H1 (cell line): ENCODE results near the gene SMTNL2. TPM values are rescaled to one million over a fixed set of nuclear protein-coding genes. Genes with fewer than 3 reads are reported as not detected.
A peak's percentile ranks its signal among the peaks of the same experiment; 100 is the strongest.

Source experiments
- CTCF ChIA-PET: fragments of 300-600 bp; sonication (Branson Sonifier 250); formaldehyde crosslinking; loops from one replicate; lab custom pipeline; 2021; ENCODE audit not compliant: partially characterized antibody; lab: Charles Lee
- POLR2A ChIA-PET: fragments of 300-600 bp; sonication (Branson Sonifier 250); formaldehyde crosslinking; loops from one replicate; lab custom pipeline; 2021; ENCODE audit warnings: inconsistent platforms; ENCODE audit not compliant: partially characterized antibody; lab: Charles Lee
- DNase-seq, 2 experiments: peaks; one replicate each; pipeline versions ENCODE4 v3.0.0 to v3.0.0-alpha.2; 2010 to 2022; ENCODE audit warnings: low spot score in 2 of 2, low read depth in 1 of 2, mixed read lengths in 1 of 2
- FAIRE-seq: peaks from 2 replicates; lab custom pipeline; 2011; peaks lifted over from hg19 to GRCh38; lab: Jason Lieb, UNC
- H2AFZ ChIP-seq: 2 replicates; pipeline ENCODE4 v1.8.1; 2012; ENCODE audit warnings: low read length, inconsistent platforms
- H2AK5ac ChIP-seq: 2 replicates; pipeline ENCODE4 v1.6.1; 2013; ENCODE audit warnings: low read depth, low read length
- H2BK120ac ChIP-seq: replicated peaks from 2 replicates; pipeline ENCODE3; 2013; ENCODE audit warnings: low read depth, low read length, inconsistent platforms
- H2BK12ac ChIP-seq: 2 replicates; pipeline ENCODE4 v1.6.1; 2013; ENCODE audit warnings: low read depth, low read length
- H2BK15ac ChIP-seq: 2 replicates; pipeline ENCODE4 v1.6.1; 2013; ENCODE audit warnings: low read length
- H2BK20ac ChIP-seq: 2 replicates; pipeline ENCODE4 v1.6.1; 2013; ENCODE audit warnings: low read length
- H2BK5ac ChIP-seq: 2 replicates; pipeline ENCODE4 v1.6.1; 2013; ENCODE audit warnings: low read depth, low read length
- H3K14ac ChIP-seq: 2 replicates; pipeline ENCODE4 v1.6.1; 2013; ENCODE audit warnings: inconsistent platforms; ENCODE audit not compliant: insufficient read length
- H3K18ac ChIP-seq: 2 replicates; pipeline ENCODE4 v1.6.1; 2013; ENCODE audit warnings: low read length; ENCODE audit errors: extremely low read depth
- H3K23ac ChIP-seq: 2 replicates; pipeline ENCODE4 v1.6.1; 2013; ENCODE audit warnings: inconsistent platforms; ENCODE audit not compliant: insufficient read length
- H3K23me2 ChIP-seq: 2 replicates; pipeline ENCODE4 v1.6.1; 2013; ENCODE audit warnings: low read depth, low read length
- H3K27ac ChIP-seq: 2 replicates; pipeline ENCODE4 v1.6.1; 2011; ENCODE audit warnings: low read depth, low read length, inconsistent platforms
- H3K27me3 ChIP-seq, 4 experiments: replicated peaks in 1 of 4; 1 replicate in 1 of 4; 2 replicates in 3 of 4; pipeline versions ENCODE4 v1.6.1 to v1.8.1; 2011 to 2013; ENCODE audit warnings: low read length in 3 of 4, mild to moderate bottlenecking in 3 of 4, inconsistent platforms in 2 of 4, mixed read lengths in 2 of 4, moderate library complexity in 1 of 4; ENCODE audit not compliant: control insufficient read depth in 3 of 4, insufficient read depth in 3 of 4; ENCODE audit errors: extremely low read depth in 1 of 4
- H3K36me3 ChIP-seq, 4 experiments: 2 replicates each; pipeline versions ENCODE4 v1.6.1 to v1.8.1; 2011 to 2013; ENCODE audit warnings: mild to moderate bottlenecking in 4 of 4, low read length in 3 of 4, moderate library complexity in 2 of 4, control low read depth in 1 of 4, inconsistent platforms in 1 of 4; ENCODE audit not compliant: insufficient read depth in 4 of 4, control insufficient read depth in 2 of 4
- H3K4ac ChIP-seq: replicated peaks from 2 replicates; pipeline ENCODE3; 2013; ENCODE audit warnings: low read length, low read depth, mixed read lengths, inconsistent platforms; ENCODE audit not compliant: insufficient read length
- H3K4me1 ChIP-seq, 4 experiments: replicated peaks in 1 of 4; 1 replicate in 1 of 4; 2 replicates in 3 of 4; pipeline versions ENCODE4 v1.6.1 to v1.8.1; 2011 to 2013; ENCODE audit warnings: low read length in 3 of 4, inconsistent platforms in 2 of 4, mixed read lengths in 1 of 4; ENCODE audit not compliant: insufficient read depth in 4 of 4, control insufficient read depth in 3 of 4
- H3K4me2 ChIP-seq, 2 experiments: 2 replicates each; pipeline versions ENCODE4 v1.6.1 to v1.8.1; 2011 to 2013; ENCODE audit warnings: low read depth in 2 of 2, low read length in 2 of 2, control low read depth in 1 of 2, inconsistent platforms in 1 of 2, mild to moderate bottlenecking in 1 of 2; ENCODE audit not compliant: insufficient read depth in 1 of 2
- H3K4me3 ChIP-seq, 4 experiments: fragments of 200-600, 300-600 bp in 1 of 4; sonication (generic), shearing (Covaris generic), sonication (Bioruptor Twin) in 1 of 4; 2 replicates each; pipeline versions ENCODE4 v1.5.1 to v1.8.1; 2011 to 2016; ENCODE audit warnings: low read length in 4 of 4, low read depth in 3 of 4, control low read depth in 2 of 4, inconsistent platforms in 2 of 4, mild to moderate bottlenecking in 2 of 4, mixed read lengths in 1 of 4, moderate library complexity in 1 of 4; ENCODE audit not compliant: insufficient read depth in 2 of 4; ENCODE audit errors: extremely low read depth in 1 of 4
- H3K56ac ChIP-seq: replicated peaks from 2 replicates; pipeline ENCODE3; 2013; ENCODE audit warnings: low read depth, mild to moderate bottlenecking, mixed read lengths, low read length, inconsistent platforms; ENCODE audit not compliant: insufficient read length
- H3K79me1 ChIP-seq: 2 replicates; pipeline ENCODE4 v1.6.1; 2013; ENCODE audit warnings: low read depth, low read length, control low read depth
- H3K79me2 ChIP-seq, 2 experiments: 2 replicates each; pipeline versions ENCODE4 v1.6.1 to v1.8.1; 2012 to 2013; ENCODE audit warnings: low read length in 2 of 2, mild to moderate bottlenecking in 2 of 2, inconsistent platforms in 1 of 2; ENCODE audit not compliant: insufficient read depth in 2 of 2, control insufficient read depth in 1 of 2
- H3K9ac ChIP-seq, 4 experiments: replicated peaks in 1 of 4; 1 replicate in 1 of 4; 2 replicates in 3 of 4; pipeline versions ENCODE4 v1.6.1 to v1.8.1; 2011 to 2013; ENCODE audit warnings: low read depth in 3 of 4, low read length in 3 of 4, control low read depth in 2 of 4, mild to moderate bottlenecking in 2 of 4, moderate library complexity in 2 of 4, inconsistent platforms in 1 of 4; ENCODE audit errors: extremely low read depth in 1 of 4
- H3K9me3 ChIP-seq, 2 experiments: 2 replicates each; pipeline versions ENCODE4 v1.6.1 to v1.8.1; 2012 to 2013; ENCODE audit warnings: mild to moderate bottlenecking in 2 of 2, moderate library complexity in 2 of 2, control low read depth in 1 of 2, inconsistent platforms in 1 of 2, low read depth in 1 of 2, low read length in 1 of 2, mixed read lengths in 1 of 2; ENCODE audit not compliant: insufficient read depth in 2 of 2
- H4K20me1 ChIP-seq, 2 experiments: replicated peaks in 1 of 2; 2 replicates each; pipeline versions ENCODE3 to v1.8.1; 2011 to 2013; ENCODE audit warnings: inconsistent platforms in 2 of 2, low read length in 2 of 2, mild to moderate bottlenecking in 1 of 2; ENCODE audit not compliant: insufficient read depth in 2 of 2, control insufficient read depth in 1 of 2
- H4K5ac ChIP-seq: 2 replicates; pipeline ENCODE4 v1.6.1; 2013; ENCODE audit warnings: low read length, low read depth, mixed read lengths, inconsistent platforms; ENCODE audit not compliant: insufficient read length
- H4K8ac ChIP-seq: 2 replicates; pipeline ENCODE4 v1.8.0; 2013; ENCODE audit warnings: mild to moderate bottlenecking, moderate library complexity, low read length, inconsistent platforms; ENCODE audit not compliant: insufficient read depth; ENCODE audit errors: extremely low read depth
- H4K91ac ChIP-seq: replicated peaks from 2 replicates; pipeline ENCODE3; 2013; ENCODE audit warnings: low read length, mixed read lengths, inconsistent platforms; ENCODE audit not compliant: insufficient read length
- POU5F1 ChIP-seq: IDR thresholded peaks from 2 replicates; pipeline ENCODE4 v1.6.1; 2011; ENCODE audit warnings: low read depth, mild to moderate bottlenecking, low read length, moderate library complexity
- RAD21 ChIP-seq, 2 experiments: IDR thresholded peaks in 1 of 2; conservative IDR thresholded peaks in 1 of 2; 2 replicates each; pipeline ENCODE4 v1.6.1; 2011; ENCODE audit warnings: low read depth in 2 of 2, low read length in 2 of 2, improper control_type of control experiment in 1 of 2, inconsistent platforms in 1 of 2, mild to moderate bottlenecking in 1 of 2, moderate library complexity in 1 of 2
- WGBS, 2 experiments: shearing (Covaris generic) in 1 of 2; methylation state at CpG; one replicate each; pipeline versions ENCODE4 v1.1.6 to v1.1.7; 2013 to 2015; ENCODE audit warnings: low lambda C conversion rate in 2 of 2, mixed read lengths in 2 of 2, inconsistent platforms in 1 of 2, low coverage in 1 of 2, missing lambda C conversion rate in 1 of 2; ENCODE audit not compliant: insufficient replicate concordance in 2 of 2, insufficient coverage in 1 of 2, insufficient read length in 1 of 2; ENCODE audit errors: extremely low coverage in 1 of 2, missing lambda C conversion rate in 1 of 2; 5-methylcytosine and 5-hydroxymethylcytosine counted together
- polyA plus RNA-seq, 7 experiments: library from polyadenylated mRNA; depleted of rRNA in 3 of 7; stranded (reverse) in 5 of 7; unstranded in 2 of 7; fragments of >200 nt in 5 of 7; fragments of 200-250 nt in 2 of 7; gene quantifications; 1 replicate in 5 of 7; 2 replicates in 1 of 7; 4 replicates in 1 of 7; pipeline versions ENCODE4 v1.2.1 to v1.2.3, GENCODE V29; 2011 to 2013; ENCODE audit warnings: missing spikeins in 2 of 7, mixed read lengths in 2 of 7
- total RNA-seq: library from RNA; stranded (reverse); fragmentation: NEBNext Ultra II Directional; extraction: Animal tissue kit (Norgen Biotek cat#: 25700); gene quantifications from 2 replicates; pipeline ENCODE4 v1.2.1, GENCODE V29; 2021

Gene SMTNL2
- total and polyA plus RNA-seq, 2 of the 8 experiments (the other 6 are each of a cell fraction or from before 2014, with no cell fraction given), result 3.6 to 4.5 TPM

DNA sequence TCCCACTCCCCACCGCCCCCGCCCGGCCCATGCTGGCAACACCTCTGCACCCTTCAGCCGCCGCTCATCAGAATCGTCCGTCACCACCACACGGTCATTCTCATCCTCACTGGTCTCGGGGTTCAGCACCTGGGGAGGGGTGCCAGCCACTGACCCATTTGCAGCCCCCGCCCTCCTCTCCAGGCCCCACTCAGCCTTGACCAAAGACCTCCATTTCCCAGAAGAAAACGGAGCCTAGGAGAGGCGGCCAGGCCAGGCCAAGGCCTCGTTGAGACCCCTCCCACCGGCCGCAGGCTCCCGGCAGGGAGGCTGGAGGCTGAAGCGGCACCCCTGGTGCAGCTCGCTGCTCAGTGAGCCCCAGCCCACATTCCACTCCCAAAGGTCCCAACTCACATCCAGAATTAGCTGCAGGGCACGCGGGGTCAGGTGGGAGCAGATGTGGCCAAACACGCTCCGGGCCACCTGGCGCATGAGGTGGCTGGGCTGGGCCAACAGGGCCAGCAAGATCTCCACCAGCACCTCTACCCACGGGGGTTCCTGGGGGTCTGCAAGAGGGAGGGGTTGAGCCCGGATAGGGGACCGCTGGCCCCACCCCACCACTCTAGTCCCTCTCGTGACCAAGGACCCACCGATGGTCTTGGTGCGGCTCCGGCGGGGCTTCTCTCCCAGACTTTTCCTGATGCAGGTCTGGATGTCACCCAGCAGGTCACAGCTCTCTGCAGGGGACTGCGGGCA, 38.9 kb upstream of the SMTNL2 start:
- 87% methylated on average over 28 of the region's 32 CpGs; no CpG with 5 or more reads in 1 of the 2 experiments for WGBS, 2 experiments
- H2AK5ac ChIP-seq, result no peak overlapping the region
- no peaks in the 10 kb centered on the region; the same call in 1 of the 2 replicates for H3K79me1 ChIP-seq
- no peak overlapping the region for H2BK5ac ChIP-seq
- no peak overlapping the region for H2AFZ ChIP-seq
- no peak for DNase-seq
- no peak overlapping the region for H3K23ac ChIP-seq
- no peak overlapping the region for H2BK120ac ChIP-seq
- H2BK20ac ChIP-seq, result no peak overlapping the region
- no peak for FAIRE-seq
- no peak overlapping the region for H3K56ac ChIP-seq
- H3K27ac ChIP-seq, result no peak overlapping the region
- no peak overlapping the region for H2BK12ac ChIP-seq
- no peak overlapping the region for H3K14ac ChIP-seq
- H3K4me2 ChIP-seq, result no peak overlapping the region
- H4K5ac ChIP-seq, result no peak overlapping the region
- ChIA-PET POLR2A (interaction anchor here (0.8 to 37.1 kb wide), 3 partner anchors 1 to 379 kb away, joined by 3 to 546 read pairs (median 546); partner anchors contain the start of genes GGT6 and MYBBP1A), CTCF (interaction anchor here (1.0 to 2.7 kb wide), 3 partner anchors 22 to 126 kb away, joined by 3 to 10 read pairs (median 5); no protein-coding TSS in a partner anchor)
- no peaks in the 10 kb centered on the region for H3K23me2 ChIP-seq
- no peaks in the 10 kb centered on the region for H3K27me3 ChIP-seq
- H3K4me3 ChIP-seq, result no peak overlapping the region
- TF ChIP-seq RAD21 (IDR thresholded peaks at IDR 0.05 in 1 of 2, conservative IDR thresholded peaks at IDR 0.05 in 1 of 2; ENCODE audit: low read depth in 2 of 2, low read length in 2 of 2) (no peak), POU5F1 (no peak)
- peak overlapping the region; percentile 20; the same call in 1 of the 2 replicates for H4K8ac ChIP-seq
- no peaks in the 10 kb centered on the region for H3K9me3 ChIP-seq
- H3K36me3 ChIP-seq, result peaks cover 53 to 91% (median 67%) of the 10 kb centered on the region in 4 experiments
- H3K9ac ChIP-seq, result no peak overlapping the region
- H4K20me1 ChIP-seq, result peaks cover 9 to 36% of the 10 kb centered on the region in 2 experiments
- no peak overlapping the region for H4K91ac ChIP-seq
- H3K79me2 ChIP-seq, result no peaks in the 10 kb centered on the region
- H3K18ac ChIP-seq, result no peak overlapping the region
- no peaks in the 10 kb centered on the region; a peak in 1 of 7 replicates for H3K4me1 ChIP-seq
- no peak overlapping the region for H2BK15ac ChIP-seq
- H3K4ac ChIP-seq, result no peak overlapping the region
